Right atrium auricular region (tissue), 2 donors: ENCODE results near the gene RB1. TPM values are rescaled to one million over a fixed set of nuclear protein-coding genes. Genes with fewer than 3 reads are reported as not detected.
A peak's percentile ranks its signal among the peaks of the same experiment; 100 is the strongest.

ENCODE experiments used
- DNase-seq: peaks from one replicate; pipeline ENCODE4 v3.0.0-alpha.2; 2019; ENCODE audit warnings: low spot score
- H3K27ac ChIP-seq, 2 donors: fragments of 200-600 bp; sonication (generic); 1 replicate in 1 of 2; 2 replicates in 1 of 2; pipeline ENCODE4 v1.5.1; 2016 to 2019
- H3K27me3 ChIP-seq, 2 donors: fragments of 200-600 bp; sonication (generic); one replicate each; pipeline versions ENCODE4 v1.5.1 to v1.6.0; 2017 to 2019
- H3K36me3 ChIP-seq: fragments of 200-600 bp; sonication (generic); one replicate; pipeline ENCODE4 v1.5.1; 2016
- H3K4me1 ChIP-seq, 2 donors: fragments of 200-600 bp; sonication (generic); one replicate each; pipeline versions ENCODE4 v1.5.1 to v1.6.0; 2017 to 2019
- H3K4me3 ChIP-seq, 2 donors: fragments of 200-600 bp; sonication (generic); 1 replicate in 1 of 2; 2 replicates in 1 of 2; pipeline ENCODE4 v1.5.1; 2017 to 2019; ENCODE audit warnings: mild to moderate bottlenecking in 1 of 2, moderate library complexity in 1 of 2
- H3K9me3 ChIP-seq, 2 donors: fragments of 200-600 bp; sonication (generic); one replicate each; pipeline ENCODE4 v1.5.1; 2019
- total RNA-seq, 2 donors: library from RNA; depleted of rRNA; stranded (reverse); fragments of >200 nt; gene quantifications; one replicate each; pipeline ENCODE4 v1.1.0, GENCODE V29; 2016
- TF ChIP-seq, protein P1 (sequence below), 2 donors: fragments of 200-600 bp; sonication (generic); IDR thresholded peaks; one replicate each; pipeline ENCODE4 v1.5.1; 2019; ENCODE audit warnings: antibody characterized with exemption in 2 of 2

Gene RB1
- total RNA-seq, 2 donors from 2014 or later: 24.3 to 27.1 TPM

GRCh38 chr13:48266701-48267639, 36.6 kb upstream of the RB1 start:
- TF ChIP-seq, protein P1, sequence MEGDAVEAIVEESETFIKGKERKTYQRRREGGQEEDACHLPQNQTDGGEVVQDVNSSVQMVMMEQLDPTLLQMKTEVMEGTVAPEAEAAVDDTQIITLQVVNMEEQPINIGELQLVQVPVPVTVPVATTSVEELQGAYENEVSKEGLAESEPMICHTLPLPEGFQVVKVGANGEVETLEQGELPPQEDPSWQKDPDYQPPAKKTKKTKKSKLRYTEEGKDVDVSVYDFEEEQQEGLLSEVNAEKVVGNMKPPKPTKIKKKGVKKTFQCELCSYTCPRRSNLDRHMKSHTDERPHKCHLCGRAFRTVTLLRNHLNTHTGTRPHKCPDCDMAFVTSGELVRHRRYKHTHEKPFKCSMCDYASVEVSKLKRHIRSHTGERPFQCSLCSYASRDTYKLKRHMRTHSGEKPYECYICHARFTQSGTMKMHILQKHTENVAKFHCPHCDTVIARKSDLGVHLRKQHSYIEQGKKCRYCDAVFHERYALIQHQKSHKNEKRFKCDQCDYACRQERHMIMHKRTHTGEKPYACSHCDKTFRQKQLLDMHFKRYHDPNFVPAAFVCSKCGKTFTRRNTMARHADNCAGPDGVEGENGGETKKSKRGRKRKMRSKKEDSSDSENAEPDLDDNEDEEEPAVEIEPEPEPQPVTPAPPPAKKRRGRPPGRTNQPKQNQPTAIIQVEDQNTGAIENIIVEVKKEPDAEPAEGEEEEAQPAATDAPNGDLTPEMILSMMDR (IDR thresholded peaks at IDR 0.05): no peak
- no peak overlapping the region for H3K4me3 ChIP-seq
- no peaks in the 10 kb centered on the region for H3K9me3 ChIP-seq
- no peaks in the 10 kb centered on the region for H3K27me3 ChIP-seq
- H3K27ac ChIP-seq: peak overlapping the region in 1 of 2 donors; percentile 19
- DNase-seq: no peak
- H3K36me3 ChIP-seq: peaks cover 37% of the 10 kb centered on the region
- H3K4me1 ChIP-seq: peaks cover 0 to 30% of the 10 kb centered on the region in 2 donors

- no peak overlapping the region for H3K4me3 ChIP-seq
- no peak overlapping the region for H3K27ac ChIP-seq
- TF ChIP-seq, protein P1 (IDR thresholded peaks at IDR 0.05): no peak
- no peaks in the 10 kb centered on the region for H3K9me3 ChIP-seq
- no peaks in the 10 kb centered on the region for H3K27me3 ChIP-seq
- H3K4me1 ChIP-seq: peaks cover 0 to 30% of the 10 kb centered on the region in 2 donors
- peaks cover 27% of the 10 kb centered on the region for H3K36me3 ChIP-seq
- DNase-seq: no peak
Observed at GRCh38 chr13:48268019-48268418, 35.5 kb upstream of the RB1 start.

DNA sequence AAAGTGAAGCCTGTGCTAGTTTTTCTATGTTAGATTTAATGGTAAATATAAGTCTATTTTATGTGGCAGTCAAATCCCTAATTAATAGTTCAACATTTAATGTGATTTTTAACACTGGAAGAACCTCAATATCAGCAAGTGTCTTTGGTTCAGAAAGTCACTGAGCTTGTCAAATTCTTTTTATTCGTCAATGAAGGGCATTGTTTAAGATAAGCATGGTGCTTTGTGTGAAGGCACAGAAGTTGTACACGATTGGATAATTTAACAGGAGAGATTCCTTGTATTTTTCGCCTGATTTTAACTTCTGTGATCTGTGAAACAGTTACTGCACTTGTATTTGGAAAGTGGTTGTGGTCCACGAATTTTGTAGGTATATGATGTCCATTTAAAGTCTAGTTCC, 30.2 kb upstream of the RB1 start:
- H3K27ac ChIP-seq: no peak overlapping the region
- no peaks in the 10 kb centered on the region for H3K9me3 ChIP-seq
- H3K27me3 ChIP-seq: no peaks in the 10 kb centered on the region
- H3K4me3 ChIP-seq: no peak overlapping the region
- peaks cover 0 to 5% of the 10 kb centered on the region in 2 donors for H3K4me1 ChIP-seq
- TF ChIP-seq, protein P1 (IDR thresholded peaks at IDR 0.05): no peak
- DNase-seq: no peak
- H3K36me3 ChIP-seq: peaks cover 14% of the 10 kb centered on the region

DNA sequence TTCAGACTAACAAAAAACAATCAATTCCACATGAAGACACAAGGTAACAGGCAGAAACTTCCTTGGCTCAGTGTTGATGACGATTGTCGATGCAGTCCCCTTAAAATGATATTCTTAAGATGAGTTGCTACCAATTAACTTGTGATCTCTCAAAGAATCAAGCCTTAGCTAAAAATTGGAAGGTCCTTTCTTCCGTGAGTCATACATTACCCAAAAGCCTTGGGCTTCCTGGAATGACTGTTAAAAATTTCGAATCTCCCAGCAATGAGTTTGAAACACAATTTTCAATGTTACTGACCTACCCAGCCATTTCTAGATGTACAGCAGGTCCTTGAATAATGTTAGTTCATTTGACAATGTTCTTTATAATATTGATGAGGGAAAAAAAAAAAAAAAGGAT, 28.0 kb upstream of the RB1 start:
- H3K27ac ChIP-seq: no peak overlapping the region
- peaks cover 5% of the 10 kb centered on the region for H3K36me3 ChIP-seq
- H3K9me3 ChIP-seq: no peaks in the 10 kb centered on the region
- DNase-seq: no peak
- no peak overlapping the region for H3K4me3 ChIP-seq
- TF ChIP-seq, protein P1 (IDR thresholded peaks at IDR 0.05): no peak
- no peaks in the 10 kb centered on the region for H3K27me3 ChIP-seq
- peaks cover 0 to 6% of the 10 kb centered on the region in 2 donors for H3K4me1 ChIP-seq

DNA sequence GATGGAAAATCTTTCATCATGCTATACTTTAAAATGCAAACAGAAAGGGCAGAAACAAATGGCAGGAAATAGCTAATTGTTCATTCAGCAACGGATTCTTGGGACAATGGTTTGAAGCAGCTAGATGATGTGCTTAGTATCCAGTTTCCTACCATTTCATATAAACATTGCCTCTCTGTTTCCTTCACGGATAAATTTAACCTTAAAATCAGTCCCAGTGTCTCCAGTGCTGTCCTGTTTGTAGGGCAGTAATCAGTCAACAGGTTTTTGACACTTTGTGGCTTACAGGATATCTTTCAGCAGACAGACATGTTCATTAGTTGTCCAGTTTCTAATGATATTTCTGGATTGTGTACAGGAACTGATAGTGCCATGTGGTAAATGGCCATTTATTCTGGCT, 24.7 kb upstream of the RB1 start:
- Histone ChIP-seq H3K4me3 (no peak overlapping the region), H3K4me1 (peaks cover 0 to 6% of the 10 kb centered on the region in 2 donors), H3K27me3 (no peaks in the 10 kb centered on the region), H3K27ac (no peak overlapping the region), H3K9me3 (no peaks in the 10 kb centered on the region), H3K36me3 (no peaks in the 10 kb centered on the region)
- TF ChIP-seq, protein P1 (IDR thresholded peaks at IDR 0.05): no peak
- DNase-seq: no peak
